Endometrium (tissue), 2 donors: ENCODE data around the gene CD180.

Experiments used
- FAIRE-seq: peaks from 2 replicates; lab custom pipeline; 2012; peaks lifted over from hg19 to GRCh38; lab: Jason Lieb, UNC
- donor health status: control.
- donor health status: control.

CD180 gene

GRCh38 chr5:67160985-67161384, 35.6 kb downstream of the CD180 start:
- FAIRE-seq = no peak

DNA sequence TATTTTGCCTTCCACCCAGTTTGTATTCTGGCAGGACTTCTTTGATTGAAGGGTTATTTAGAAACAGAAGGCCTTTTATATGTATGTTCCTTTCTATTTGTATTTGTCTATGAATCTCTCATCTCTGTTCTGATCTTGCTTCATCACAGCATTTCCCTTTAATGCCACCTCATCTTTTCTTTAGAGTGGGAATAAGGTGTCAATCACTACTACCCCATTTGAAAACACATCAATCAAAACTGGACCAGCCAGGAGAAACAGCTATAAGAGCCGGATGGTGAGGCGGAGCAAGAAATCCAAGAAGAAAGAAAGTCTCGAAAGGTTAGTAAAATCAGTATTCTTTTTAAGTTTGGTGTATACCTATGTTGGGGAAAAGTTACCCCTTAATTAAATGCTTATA, 36.3 kb downstream of the CD180 start:
- no peak for FAIRE-seq

DNA sequence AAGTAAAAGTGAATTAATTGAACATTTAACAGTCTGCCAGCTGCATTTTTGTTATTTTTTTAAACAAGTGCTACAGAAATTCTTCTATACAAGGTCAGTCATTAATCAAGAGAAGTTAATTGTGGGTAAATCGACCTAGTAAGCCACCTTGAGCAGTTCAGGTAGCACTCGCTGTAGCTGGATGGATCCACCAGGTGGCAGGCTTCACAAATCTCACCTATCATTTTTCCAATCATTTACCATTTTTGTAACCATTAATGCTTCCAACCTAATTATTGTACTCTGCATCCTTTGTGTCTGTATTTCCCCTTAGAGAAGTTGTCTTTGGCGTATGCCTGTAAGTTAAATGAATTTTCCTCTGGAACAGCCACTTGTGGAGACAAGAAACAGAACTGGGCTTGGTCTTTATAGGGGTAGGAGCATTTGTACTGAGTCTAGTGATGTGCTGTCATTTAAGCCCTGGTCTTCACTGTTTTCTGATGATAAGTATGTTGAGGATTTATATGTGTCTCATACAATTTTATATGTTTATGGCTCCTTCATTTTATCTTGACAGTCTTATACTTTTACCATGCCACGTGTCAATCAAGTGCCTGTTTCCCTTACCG, 39.5 kb downstream of the CD180 start:
- FAIRE-seq = no peak

GRCh38 chr5:67154556-67155206, 41.9 kb downstream of the CD180 start:
- no peak for FAIRE-seq

DNA sequence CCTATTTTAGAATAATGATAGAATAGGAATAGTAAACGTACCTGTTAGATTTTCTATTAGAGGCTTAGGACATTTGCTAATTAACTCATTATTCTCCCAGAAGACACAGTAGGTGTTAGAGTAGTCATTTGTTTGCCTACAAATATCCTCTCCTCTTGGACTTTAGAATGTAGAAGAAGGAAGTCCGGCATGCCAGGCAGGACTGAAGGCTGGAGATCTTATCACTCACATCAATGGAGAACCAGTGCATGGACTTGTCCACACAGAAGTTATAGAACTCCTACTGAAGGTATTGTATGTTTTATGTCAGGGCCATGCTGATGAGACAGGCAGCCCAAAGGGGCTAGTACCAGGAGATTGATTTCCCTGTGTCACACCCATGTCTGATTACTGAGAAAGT, 43.3 kb downstream of the CD180 start:
- FAIRE-seq = no peak

DNA sequence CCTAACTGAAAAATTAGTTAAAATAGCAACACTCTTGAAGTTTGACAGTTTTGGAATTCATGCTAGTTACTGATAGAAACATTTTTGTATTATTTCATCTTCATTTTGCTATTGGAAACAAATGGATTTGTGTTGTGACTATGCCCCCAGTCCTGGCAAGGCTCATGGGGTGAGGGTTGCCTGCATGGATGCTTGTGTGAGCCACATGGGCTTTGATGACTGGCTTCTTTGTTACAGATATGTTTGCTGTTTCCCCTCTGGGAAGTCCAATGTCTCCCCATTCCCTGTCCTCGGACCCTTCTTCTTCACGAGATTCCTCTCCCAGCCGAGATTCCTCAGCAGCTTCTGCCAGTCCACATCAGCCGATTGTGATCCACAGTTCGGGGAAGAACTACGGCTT, 44.2 kb downstream of the CD180 start:
- FAIRE-seq = no peak

DNA sequence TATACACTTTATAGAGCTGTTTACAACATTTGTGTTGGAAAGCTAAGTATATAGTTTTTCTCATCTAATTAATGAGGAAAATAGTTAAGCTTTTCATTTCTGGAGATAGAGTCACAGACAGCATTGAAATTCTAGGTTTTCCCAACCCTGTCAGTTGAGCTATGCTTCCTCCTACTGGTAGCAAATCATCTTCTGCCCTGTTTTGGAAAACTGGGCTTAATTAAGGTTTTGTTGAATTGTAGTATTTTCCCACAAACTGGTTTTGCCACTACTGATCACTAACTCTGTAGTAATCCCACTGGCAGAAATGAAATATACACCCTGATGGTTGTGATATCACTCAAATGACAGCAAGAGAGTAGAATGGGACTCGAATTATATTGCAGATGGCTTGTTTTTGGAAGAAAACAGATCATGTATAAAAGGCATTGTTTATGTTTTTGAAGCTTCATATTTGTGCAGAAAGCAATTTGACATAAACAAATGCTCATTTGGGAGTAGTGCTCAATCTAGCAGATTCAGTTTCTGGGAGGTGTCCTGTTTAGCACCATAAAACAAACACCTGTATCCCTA, 46.6 kb downstream of the CD180 start:
- FAIRE-seq = peak; percentile 50

DNA sequence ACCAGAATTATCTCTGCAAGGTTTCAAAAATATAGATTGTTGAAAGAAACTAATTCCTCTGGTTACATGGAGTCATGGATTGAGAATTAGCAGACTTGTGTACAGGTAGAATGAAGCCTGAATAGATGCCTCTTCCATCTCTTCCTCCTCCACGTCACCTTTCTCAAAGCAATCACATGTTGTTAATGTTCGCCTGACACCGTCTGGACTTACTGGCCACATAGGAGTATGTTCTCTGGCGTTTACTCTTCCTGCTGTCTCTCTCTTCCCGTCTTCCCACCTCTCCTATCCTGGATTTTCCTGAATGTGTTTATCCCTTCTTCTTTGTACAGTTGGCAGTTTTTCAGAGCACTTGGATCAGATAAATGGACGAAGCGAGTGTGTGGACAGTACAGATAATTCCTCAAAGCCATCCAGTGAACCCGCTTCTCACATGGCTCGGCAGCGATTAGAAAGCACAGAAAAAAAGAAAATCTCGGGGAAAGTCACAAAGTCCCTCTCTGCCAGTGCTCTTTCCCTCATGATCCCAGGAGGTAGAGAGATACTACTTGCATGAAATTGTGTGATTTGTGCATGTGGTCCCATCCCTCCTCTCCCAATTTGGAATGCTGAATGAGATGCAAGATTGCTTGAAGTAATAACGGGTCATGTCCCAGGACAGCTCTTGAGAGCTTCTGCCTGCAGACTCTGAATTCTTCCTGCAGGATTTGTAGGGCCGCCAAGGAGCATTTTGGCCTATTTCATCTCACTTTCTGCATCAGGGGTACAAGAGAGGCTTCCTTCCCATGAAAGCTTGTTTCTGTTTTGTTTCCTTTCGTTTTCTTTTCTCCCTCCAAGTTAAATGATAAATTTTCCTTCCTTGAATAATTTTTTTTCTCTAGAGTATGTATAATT, 47.3 kb downstream of the CD180 start:
- FAIRE-seq = no peak

GRCh38 chr5:67147760-67148159, 48.8 kb downstream of the CD180 start:
- FAIRE-seq = no peak

DNA sequence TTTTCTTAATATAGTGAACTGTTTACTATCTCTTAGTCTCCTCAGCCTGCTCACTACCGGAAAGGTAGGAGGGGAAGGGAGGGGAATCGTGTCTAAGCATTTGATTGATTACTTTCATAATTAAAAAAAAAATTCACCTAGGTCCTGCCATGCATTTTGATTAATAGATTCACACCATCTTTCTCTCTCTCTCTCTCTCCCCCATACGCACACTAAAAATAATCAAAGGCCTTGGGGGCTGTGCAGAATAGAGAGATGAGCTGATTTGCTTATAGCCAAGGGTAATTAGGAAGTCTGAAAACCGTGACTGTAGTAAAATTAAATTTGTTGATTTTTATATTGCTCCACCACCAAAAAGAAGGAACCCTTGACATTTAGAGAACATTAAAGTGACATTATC, 49.6 kb downstream of the CD180 start:
- no peak for FAIRE-seq

GRCh38 chr5:67146574-67146973, 50.0 kb downstream of the CD180 start:
- no peak for FAIRE-seq

GRCh38 chr5:67144183-67144639, 52.4 kb downstream of the CD180 start:
- no peak for FAIRE-seq

- no peak for FAIRE-seq
These were observed 53.0 kb downstream of the CD180 start for GRCh38 chr5:67143549-67143948.

- no peak for FAIRE-seq
These were observed 53.8 kb downstream of the CD180 start for GRCh38 chr5:67142816-67143215.

GRCh38 chr5:67141644-67142043, 55.0 kb downstream of the CD180 start:
- no peak for FAIRE-seq

GRCh38 chr5:67140413-67140812, 56.2 kb downstream of the CD180 start:
- FAIRE-seq = no peak

DNA sequence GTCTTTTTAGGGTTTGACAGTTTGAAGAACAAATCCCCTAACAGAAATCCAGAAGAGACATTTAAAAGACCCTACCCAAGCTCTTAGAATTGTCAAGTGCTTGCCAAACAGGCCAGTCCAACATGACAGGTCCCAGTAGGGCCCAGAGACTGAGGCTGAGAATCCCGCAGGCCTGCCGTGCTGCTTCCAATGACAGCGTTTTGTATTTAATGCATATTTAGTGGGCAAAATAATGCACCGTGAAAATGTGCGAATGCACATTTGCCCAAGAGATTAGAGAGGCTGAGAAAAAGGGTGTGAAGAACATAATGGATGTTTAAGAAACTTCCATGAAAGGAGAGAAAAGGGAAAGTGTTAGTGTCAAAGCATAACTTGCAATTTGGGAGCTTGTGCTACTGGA, 57.6 kb downstream of the CD180 start:
- no peak for FAIRE-seq

- FAIRE-seq = no peak
These were observed 61.1 kb downstream of the CD180 start for GRCh38 chr5:67135381-67135984.

DNA sequence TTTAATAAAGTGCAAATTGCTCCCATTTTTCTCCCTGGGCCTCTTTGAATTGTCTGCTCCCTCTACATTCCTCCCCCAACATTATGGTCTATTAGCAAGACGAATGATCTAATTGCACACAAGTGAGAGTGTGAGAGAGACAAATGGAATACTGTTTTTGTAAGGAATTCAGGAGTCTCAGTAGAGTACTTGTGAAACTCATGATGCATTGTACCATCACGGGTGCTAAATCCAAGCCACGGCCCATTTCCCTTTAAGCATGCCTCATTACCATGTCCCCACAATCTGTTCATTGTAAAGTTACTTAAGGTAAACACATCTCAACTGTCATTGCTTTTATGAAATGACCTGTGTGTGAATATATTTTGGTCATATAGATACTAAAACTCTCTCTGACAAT, 62.8 kb downstream of the CD180 start:
- FAIRE-seq = no peak

DNA sequence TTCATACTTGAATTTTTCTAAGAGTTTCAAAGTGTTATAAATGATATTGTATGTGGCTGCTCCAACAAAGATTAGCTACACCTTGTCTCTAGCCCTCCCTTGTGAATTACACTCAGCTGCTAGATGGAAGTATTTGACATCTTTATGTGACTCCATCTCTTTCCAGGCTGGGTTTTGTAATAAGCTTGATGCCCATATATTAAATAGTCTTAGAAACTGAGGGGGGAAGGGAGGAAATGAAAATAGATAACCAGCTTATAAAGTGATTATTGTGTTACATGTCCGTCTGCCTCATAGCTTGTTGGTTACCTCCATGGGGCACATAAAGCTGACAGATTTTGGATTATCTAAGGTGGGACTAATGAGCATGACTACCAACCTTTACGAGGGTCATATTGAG, 63.4 kb downstream of the CD180 start:
- FAIRE-seq = no peak

GRCh38 chr5:67129768-67130167, 66.8 kb downstream of the CD180 start:
- no peak for FAIRE-seq
